Ascending aorta (tissue), 2 donors: ENCODE measurements around the gene PYGL. TPM values are rescaled to one million over a fixed set of nuclear protein-coding genes. Genes with fewer than 3 reads are reported as not detected.

ENCODE experiments used
- DNase-seq, 2 donors: peaks; one replicate each; pipeline ENCODE4 v3.0.0-alpha.2; 2019; ENCODE audit warnings: low spot score in 2 of 2
- H3K27ac ChIP-seq, 2 donors: fragments of 200-600 bp; sonication (generic); one replicate each; pipeline ENCODE4 v1.5.1; 2016 to 2017; ENCODE audit warnings: mild to moderate bottlenecking in 1 of 2
- H3K27me3 ChIP-seq: fragments of 200-600 bp; sonication (generic); one replicate; pipeline ENCODE4 v1.5.1; 2017
- H3K36me3 ChIP-seq, 2 donors: fragments of 200-600 bp; sonication (generic); one replicate each; pipeline ENCODE4 v1.5.1; 2016
- H3K4me1 ChIP-seq, 2 donors: fragments of 200-600 bp; sonication (generic); one replicate each; pipeline ENCODE4 v1.5.1; 2016 to 2017; ENCODE audit warnings: mild to moderate bottlenecking in 1 of 2
- H3K4me3 ChIP-seq, 2 donors: fragments of 200-600 bp; sonication (generic); one replicate each; pipeline ENCODE4 v1.5.1; 2016 to 2017; ENCODE audit warnings: mild to moderate bottlenecking in 1 of 2
- H3K9me3 ChIP-seq, 2 donors: fragments of 200-600 bp; sonication (generic); one replicate each; pipeline ENCODE4 v1.5.1; 2016
- intact Hi-C: fragments of 100-400 bp; cut with DNase I; formaldehyde crosslinking; loops from one replicate; pipeline ENCODE4 v1.15.1; 2023
- total RNA-seq: library from RNA; depleted of rRNA; stranded (reverse); fragments of >200 nt; gene quantifications from one replicate; pipeline ENCODE4 v1.1.0, GENCODE V29; 2016
- TF ChIP-seq, protein P1 (sequence below), 3 experiments: fragments of 200-600 bp in 2 of 3; fragments of 450-650 bp in 1 of 3; sonication (generic) in 2 of 3; IDR thresholded peaks; one replicate each; pipeline ENCODE4 v1.5.1; 2016 to 2019; ENCODE audit warnings: antibody characterized with exemption in 3 of 3, mild to moderate bottlenecking in 1 of 3, moderate library complexity in 1 of 3

PYGL gene
- total RNA-seq, 1 donor from 2014 or later: 13.8 TPM

DNA sequence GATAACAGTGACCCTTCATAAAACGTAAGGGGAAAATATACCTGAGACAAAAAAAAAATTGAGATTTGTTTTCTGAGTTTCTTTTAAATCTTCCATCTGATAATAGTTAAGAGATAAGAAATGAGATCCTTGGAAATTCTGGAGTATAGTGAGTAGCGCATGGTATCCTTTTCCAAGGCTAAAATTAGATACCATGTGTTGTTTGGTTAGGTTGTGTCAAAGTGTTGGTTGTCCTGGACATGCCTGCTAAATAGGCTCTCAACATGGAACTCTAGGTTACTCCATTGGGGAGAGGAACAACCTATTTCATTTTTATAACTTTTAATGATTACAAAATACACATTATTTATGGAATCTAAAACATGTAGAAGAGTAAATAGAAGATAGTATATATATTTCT, 14.8 kb downstream of the PYGL start:
- Histone ChIP-seq H3K4me3 (no peak overlapping the region), H3K36me3 (peaks cover 23 to 55% of the 10 kb centered on the region in 2 donors), H3K27me3 (no peaks in the 10 kb centered on the region), H3K9me3 (no peaks in the 10 kb centered on the region), H3K27ac (no peak overlapping the region), H3K4me1 (no peaks in the 10 kb centered on the region)
- intact Hi-C loops: no loop called here
- TF ChIP-seq, protein P1, sequence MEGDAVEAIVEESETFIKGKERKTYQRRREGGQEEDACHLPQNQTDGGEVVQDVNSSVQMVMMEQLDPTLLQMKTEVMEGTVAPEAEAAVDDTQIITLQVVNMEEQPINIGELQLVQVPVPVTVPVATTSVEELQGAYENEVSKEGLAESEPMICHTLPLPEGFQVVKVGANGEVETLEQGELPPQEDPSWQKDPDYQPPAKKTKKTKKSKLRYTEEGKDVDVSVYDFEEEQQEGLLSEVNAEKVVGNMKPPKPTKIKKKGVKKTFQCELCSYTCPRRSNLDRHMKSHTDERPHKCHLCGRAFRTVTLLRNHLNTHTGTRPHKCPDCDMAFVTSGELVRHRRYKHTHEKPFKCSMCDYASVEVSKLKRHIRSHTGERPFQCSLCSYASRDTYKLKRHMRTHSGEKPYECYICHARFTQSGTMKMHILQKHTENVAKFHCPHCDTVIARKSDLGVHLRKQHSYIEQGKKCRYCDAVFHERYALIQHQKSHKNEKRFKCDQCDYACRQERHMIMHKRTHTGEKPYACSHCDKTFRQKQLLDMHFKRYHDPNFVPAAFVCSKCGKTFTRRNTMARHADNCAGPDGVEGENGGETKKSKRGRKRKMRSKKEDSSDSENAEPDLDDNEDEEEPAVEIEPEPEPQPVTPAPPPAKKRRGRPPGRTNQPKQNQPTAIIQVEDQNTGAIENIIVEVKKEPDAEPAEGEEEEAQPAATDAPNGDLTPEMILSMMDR (IDR thresholded peaks at IDR 0.05): no peak
- DNase-seq: no peak

DNA sequence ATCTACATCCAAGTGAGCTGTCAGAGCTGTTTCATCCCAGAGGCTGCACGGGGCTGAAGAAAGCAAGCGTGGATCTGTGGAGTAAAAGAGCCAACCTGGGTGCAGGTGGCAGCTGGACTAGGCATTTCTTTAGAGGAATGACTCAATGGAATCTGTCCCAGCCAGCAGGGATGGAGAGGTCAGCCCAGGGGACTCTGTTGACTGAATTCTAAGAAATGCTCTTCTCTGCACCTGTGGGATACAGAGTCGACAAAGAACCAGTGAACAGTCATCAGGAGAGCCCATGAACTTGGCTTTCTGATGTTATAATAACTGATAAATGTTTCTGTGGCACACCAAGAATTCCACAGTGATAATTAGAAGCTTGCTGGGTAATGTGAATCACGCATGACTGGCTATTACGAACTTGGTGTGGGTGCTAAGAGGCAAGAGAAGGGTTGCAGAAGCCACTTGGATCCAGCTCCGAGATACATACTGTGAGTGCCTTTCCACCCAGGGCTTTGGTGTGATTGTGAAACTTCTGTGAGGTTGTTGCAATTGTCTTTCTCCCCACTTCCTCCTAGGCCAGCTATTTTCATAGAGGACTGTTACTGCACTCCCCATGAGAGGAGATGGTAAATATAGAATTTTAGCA, 16.2 kb downstream of the PYGL start:
- DNase-seq: no peak
- H3K4me3 ChIP-seq: no peak overlapping the region
- TF ChIP-seq, protein P1 (IDR thresholded peaks at IDR 0.05): no peak
- no peaks in the 10 kb centered on the region for H3K9me3 ChIP-seq
- no peaks in the 10 kb centered on the region for H3K27me3 ChIP-seq
- H3K27ac ChIP-seq: no peak overlapping the region
- H3K4me1 ChIP-seq: no peaks in the 10 kb centered on the region
- peaks cover 25 to 58% of the 10 kb centered on the region in 2 donors for H3K36me3 ChIP-seq
- intact Hi-C loops: no loop called here

DNA sequence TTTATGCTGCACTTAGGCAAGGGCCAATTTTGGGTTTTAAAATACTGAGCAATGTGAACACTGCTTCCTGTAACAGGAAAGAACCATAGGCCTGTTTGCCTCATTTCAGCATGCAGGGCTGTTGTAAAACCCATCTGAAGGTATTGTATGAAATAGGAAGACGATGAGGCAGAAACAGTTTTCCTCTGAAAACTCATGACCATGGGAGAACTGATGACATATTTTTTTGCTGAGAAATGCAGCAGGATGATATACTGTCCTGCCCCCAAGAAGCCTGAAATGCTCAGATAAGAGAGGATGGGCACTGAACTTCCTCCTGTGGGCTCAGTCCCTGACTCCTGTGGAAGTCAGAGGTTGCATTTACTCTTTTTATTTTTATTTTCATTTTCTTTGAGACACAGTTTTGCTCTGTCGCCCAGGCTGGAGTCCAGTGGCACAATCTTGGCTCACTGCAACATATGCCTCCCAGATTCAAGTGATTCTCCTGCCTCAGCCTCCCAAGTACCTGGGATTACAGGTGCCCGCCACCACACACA, 17.4 kb downstream of the PYGL start:
- Histone ChIP-seq H3K27ac (no peak overlapping the region), H3K27me3 (no peaks in the 10 kb centered on the region), H3K9me3 (no peaks in the 10 kb centered on the region), H3K36me3 (peaks cover 22 to 62% of the 10 kb centered on the region in 2 donors), H3K4me3 (no peak overlapping the region), H3K4me1 (no peaks in the 10 kb centered on the region)
- TF ChIP-seq, protein P1 (IDR thresholded peaks at IDR 0.05): no peak
- no peak for DNase-seq
- intact Hi-C loops: no loop called here

DNA sequence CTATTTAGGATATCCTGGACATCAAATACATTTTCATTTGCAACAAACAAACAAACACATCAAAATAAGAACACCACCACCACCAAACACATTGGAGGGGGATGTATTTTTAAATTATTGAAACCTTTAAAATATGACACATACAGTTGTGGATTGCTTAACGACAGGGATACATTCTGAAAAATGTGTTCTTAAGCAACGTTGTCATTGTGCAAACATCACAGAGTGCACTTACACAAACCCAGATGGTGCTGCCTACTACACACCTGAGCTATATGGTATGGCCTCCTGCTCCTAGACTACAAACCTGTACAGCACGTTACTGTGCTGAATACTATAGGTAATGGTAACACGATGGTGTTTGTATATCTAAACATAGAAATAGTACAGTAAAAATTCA, 19.4 kb downstream of the PYGL start:
- H3K4me1 ChIP-seq: no peaks in the 10 kb centered on the region
- no peaks in the 10 kb centered on the region for H3K27me3 ChIP-seq
- no peaks in the 10 kb centered on the region for H3K9me3 ChIP-seq
- peaks cover 19 to 52% of the 10 kb centered on the region in 2 donors for H3K36me3 ChIP-seq
- H3K4me3 ChIP-seq: no peak overlapping the region
- intact Hi-C loops: no loop called here
- TF ChIP-seq, protein P1 (IDR thresholded peaks at IDR 0.05): no peak
- DNase-seq: no peak
- no peak overlapping the region for H3K27ac ChIP-seq

DNA sequence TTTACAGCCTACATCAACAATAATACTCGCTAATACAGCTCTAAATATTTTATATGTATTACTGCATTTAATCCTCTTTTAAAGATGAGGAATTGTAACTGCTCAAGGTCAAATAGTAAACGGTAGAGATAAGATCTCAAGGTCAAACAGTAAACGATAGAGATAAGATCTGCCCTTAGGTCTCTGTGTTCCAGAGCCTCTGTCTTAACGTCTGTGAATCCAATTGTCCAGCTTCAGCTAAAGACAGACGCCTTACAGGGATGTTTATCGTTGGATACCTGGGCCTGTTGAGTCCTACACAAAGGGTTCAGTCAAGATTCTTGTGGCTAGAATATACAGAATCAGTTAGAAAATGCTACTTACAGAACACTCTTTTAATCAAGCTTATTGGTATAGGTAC, 20.0 kb downstream of the PYGL start:
- H3K27me3 ChIP-seq: no peaks in the 10 kb centered on the region
- intact Hi-C loops: no loop called here
- no peak for DNase-seq
- no peaks in the 10 kb centered on the region for H3K9me3 ChIP-seq
- no peak overlapping the region for H3K4me3 ChIP-seq
- H3K36me3 ChIP-seq: peaks cover 19 to 52% of the 10 kb centered on the region in 2 donors
- no peak overlapping the region for H3K27ac ChIP-seq
- no peaks in the 10 kb centered on the region for H3K4me1 ChIP-seq
- TF ChIP-seq, protein P1 (IDR thresholded peaks at IDR 0.05): no peak
